ENCODE results near the gene SORBS2.

Gene SORBS2

DNA sequence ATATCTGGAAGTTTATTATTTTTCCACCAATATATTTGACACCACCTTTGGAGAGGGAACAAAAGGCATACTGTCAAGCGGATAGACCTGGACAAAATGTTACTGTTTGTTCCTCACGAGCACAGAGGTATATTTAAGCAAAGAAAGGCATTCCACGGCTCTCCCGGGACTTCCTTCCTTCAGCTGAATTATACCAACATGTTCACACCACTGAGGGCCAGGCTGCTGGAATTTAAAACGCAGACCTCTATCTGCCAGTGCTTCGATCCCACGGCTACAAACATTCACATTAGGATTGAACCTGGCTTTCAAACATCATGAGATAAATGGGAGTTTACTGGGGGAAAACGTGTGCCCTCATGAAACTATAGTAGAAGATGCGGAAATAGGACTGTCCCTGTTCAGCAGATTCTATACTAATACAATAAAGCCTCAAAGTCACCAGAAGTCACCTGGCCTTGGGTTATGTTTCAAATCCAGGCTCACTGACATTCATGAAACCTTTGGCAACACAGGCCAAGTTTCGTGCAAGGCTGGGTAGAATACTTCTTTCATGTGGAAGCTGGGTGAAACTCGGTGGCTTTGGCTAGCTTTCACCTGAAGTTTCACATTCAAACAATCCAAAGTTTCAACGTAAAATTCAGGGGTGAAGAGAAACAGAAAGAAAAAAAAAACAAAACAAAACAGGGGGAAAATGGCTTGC is 39.5 kb downstream of the SORBS2 start:
- DNase-seq = no peak

GRCh38 chr4:185771711-185772390 is 40.1 kb downstream of the SORBS2 start:
- no peak for DNase-seq

DNA sequence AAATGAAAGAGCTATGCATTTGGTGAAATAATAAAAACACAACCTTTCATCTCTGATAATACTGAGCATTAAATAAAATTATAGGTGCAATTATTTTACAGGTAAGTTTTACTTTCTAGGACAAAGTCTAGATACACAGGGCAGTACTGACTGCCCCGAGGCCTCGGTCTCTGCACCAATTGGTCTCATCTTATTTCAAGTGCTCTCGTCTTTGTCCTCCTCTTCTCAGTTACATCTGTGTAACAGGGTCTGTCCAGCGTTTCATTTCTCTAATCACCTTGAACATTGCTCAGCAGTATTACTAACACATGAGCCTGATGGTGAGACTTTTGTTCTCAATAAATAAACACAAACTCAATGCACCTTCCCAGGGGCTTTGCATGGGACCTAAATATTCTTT is 44.5 kb downstream of the SORBS2 start:
- DNase-seq = no peak

DNA sequence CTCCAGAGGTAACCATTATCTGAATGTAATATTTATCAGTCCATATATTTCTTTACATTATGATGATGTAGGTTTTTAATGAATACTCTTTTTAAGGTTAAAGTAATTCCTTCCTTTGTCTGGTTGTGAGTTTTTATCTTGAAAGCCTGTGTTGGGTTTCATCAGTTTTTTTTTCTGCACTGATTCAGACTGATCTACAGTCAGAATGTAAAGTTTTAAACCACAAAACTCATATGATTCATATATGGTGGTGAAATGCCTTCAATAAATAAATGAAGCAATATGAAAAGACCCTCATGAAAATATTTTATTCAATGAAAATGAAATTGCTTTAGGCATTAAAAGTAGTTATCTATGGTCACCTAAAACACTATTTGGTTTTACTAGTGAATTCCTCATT is 47.1 kb downstream of the SORBS2 start:
- no peak for DNase-seq

- no peak for DNase-seq
Observed at GRCh38 chr4:185761352-185762235, 50.4 kb downstream of the SORBS2 start.

DNA sequence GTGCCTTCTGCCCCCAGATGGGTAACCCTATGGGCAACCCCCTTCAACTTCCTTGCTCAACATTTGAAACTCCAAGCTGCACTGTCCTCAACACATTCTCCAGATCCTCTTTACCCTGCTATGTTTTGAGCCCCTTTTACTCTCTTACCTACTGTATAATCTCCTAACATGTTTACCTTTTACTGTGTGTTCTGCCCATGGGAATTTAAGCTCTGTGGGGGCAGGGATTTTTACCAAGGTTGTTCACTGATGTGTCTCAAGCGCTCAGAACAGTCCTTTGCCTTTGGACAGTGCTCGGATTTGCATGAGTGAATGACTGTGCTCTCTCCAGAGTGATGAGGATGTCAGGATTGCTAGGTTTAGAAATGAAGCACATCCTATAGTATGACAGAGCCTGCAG is 53.2 kb downstream of the SORBS2 start:
- DNase-seq = no peak

GRCh38 chr4:185755451-185755850 is 56.5 kb downstream of the SORBS2 start:
- DNase-seq = no peak

- DNase-seq = no peak
Observed at GRCh38 chr4:185754961-185755360, 57.0 kb downstream of the SORBS2 start.

- no peak for DNase-seq
Observed at GRCh38 chr4:185752872-185753271, 59.1 kb downstream of the SORBS2 start.

- DNase-seq = no peak
Observed at GRCh38 chr4:185749858-185750257, 62.1 kb downstream of the SORBS2 start.

DNA sequence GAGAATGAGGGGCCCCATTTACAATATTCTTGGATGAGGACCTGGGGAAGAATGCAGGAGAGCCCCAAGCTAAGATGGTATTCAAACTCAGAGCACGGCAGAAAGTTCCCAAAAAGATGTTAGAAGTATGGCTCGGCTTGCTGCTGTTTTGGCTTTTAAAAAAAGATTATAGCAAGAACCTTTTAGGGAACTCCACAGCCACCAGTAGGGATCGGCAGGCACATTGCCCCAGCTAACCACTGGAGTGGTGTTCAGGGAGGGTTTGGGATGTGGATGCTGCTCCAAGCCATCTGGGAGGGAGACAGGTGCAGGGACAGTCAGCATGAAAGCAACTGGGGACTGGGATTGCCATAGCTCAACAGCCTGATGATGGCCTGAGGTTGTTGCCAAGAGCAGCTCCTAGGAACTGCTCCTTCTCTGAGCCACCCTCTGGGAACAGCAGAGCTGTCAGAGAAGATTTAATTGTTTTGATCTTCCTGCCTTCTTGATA is 63.0 kb downstream of the SORBS2 start:
- no peak for DNase-seq

- DNase-seq = no peak
Observed at GRCh38 chr4:185745891-185746290, 66.1 kb downstream of the SORBS2 start.

DNA sequence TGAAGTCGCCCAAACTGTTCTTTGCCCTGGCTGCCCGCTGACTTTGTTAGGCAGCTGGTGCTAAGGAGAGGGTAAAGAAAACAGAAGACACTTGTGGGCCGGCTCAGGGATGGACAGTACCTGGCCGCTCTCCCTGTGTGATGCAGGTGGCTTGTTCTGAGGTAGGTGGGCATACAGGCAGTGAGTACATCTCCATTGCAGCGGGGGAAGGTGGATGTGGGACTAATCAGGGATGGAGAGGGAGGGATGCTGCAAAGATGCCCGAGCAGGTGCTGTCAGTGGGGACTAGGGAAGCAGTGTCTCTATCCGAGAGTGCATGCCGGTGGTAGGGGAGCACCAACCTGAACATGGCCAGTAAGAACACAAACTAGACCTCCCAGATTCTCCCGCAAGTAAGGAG is 67.0 kb downstream of the SORBS2 start:
- DNase-seq = no peak

DNA sequence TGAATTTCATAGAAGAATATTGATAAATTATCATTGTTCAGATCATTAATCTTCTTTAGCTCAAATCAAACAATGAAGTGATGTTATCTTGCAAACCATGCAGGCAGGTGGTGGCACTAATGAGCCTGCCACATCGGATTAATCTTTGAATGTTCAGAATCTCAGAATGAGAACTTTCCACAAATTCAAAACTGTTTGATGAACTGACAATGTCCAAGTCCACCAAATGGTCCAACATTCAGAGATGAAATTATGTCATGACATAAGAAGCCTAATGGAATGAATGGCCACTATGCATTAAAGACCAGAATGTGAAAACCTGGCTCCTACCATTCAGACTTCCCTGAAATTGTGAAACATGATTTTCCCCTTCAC is 67.5 kb downstream of the SORBS2 start:
- DNase-seq = no peak

DNA sequence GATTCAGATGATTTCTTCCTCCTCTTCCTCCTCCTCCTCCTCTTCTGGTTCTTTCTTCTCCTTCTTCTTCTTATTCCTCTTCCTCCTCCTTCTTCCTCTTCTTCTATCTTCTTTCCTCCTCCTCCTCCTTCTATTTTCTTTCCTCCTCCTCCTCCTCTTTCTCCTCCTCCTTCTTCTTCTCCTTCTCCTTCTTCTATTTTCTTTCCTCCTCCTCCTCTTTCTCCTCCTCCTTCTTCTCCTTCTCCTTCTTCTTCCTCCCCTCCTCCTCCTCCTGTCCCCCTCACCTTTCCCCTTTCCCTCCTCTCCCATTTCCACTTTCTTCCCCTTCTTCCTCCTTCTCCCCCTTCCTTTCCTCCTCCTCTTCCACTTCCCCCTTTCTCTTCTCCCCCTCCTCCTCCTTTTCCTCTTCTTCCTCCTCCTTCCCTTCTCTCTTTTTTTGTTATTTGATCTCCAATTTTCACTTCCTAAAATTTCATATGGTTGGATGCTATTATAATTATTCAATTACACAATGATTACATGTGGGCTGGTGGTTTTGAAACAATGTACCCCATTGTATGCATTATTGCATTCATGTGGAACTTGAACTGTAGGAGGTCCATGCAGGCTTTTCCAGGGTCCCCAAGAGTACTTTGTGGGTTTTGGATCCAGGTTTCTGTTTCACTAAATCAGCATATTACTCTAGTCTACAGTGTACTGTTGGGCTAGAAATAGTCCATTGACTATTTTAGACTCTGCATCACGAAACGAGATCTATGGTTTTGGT is 68.1 kb downstream of the SORBS2 start:
- DNase-seq = no peak

DNA sequence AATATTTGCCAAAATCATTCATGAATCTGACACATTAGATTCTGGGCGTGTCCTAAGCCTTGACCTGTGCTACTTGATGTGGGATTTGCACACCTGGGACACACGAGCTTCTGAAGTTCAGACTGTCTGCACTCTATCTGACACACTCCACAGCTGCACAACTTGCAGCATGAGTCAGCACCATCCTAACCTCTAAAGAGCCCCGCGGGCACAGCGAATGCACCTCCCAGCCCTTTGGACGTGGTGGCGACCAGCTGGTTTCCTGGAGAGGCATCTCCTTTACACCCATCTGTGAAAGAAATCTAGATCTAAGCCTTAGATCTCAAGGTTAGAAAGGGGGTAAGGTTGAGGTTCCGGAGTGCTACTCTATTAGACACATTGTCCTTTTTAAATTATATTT is 69.2 kb downstream of the SORBS2 start:
- no peak for DNase-seq

GRCh38 chr4:185741795-185742194 is 70.2 kb downstream of the SORBS2 start:
- no peak for DNase-seq

- DNase-seq = no peak
Observed at GRCh38 chr4:185740471-185740873, 71.5 kb downstream of the SORBS2 start.

DNA sequence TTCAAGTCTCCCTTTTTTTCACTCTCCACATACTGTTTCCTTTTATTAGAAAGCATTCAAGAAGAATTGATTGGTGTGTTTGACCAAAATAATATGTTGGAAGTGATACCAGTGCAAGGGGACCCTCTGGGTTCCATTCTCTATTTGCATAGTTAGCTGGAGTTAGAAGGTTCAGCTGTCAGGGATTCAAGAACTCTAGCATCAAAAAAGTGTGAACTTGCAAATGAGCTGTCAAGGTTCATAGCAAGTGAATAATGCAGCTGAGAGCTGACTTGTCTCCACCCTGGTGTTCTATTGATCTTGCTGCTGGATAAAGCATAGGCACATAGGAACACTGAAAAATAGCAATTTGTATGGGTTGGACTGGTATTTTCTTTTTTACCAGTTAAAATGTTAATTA is 73.2 kb downstream of the SORBS2 start:
- DNase-seq = no peak

GRCh38 chr4:185738038-185738552 is 73.9 kb downstream of the SORBS2 start:
- DNase-seq = no peak

GRCh38 chr4:185737489-185738037 is 74.4 kb downstream of the SORBS2 start:
- DNase-seq = no peak

GRCh38 chr4:185736882-185737281 is 75.1 kb downstream of the SORBS2 start:
- no peak for DNase-seq
